HepG2 (cell line): ENCODE measurements around the gene ZNF485. TPM values are rescaled to one million over a fixed set of nuclear protein-coding genes. Genes with fewer than 3 reads are reported as not detected.
A peak's percentile ranks its signal among the peaks of the same experiment; 100 is the strongest.

Experiments used
- ATAD3A ChIP-seq: sonication (generic); formaldehyde crosslinking; IDR thresholded peaks from 2 replicates; pipeline ENCODE4 v1.4.0; 2020; ENCODE audit warnings: missing genetic modification reagents
- DNMT3B ChIP-seq: conservative IDR thresholded peaks from 2 replicates; pipeline ENCODE4 v1.6.1; 2016; ENCODE audit warnings: missing biosample characterization, control low read depth
- FOSL1 ChIP-seq: sonication (generic); formaldehyde crosslinking; IDR thresholded peaks from 2 replicates; pipeline ENCODE4 v1.9.0; 2021; ENCODE audit warnings: missing genetic modification reagents, borderline replicate concordance
- GPBP1L1 ChIP-seq: sonication (generic); formaldehyde crosslinking; IDR thresholded peaks from 2 replicates; pipeline ENCODE4 v1.5.0; 2020; ENCODE audit warnings: mild to moderate bottlenecking, missing genetic modification reagents
- KMT2A ChIP-seq: sonication (generic); formaldehyde crosslinking; IDR thresholded peaks from 2 replicates; pipeline ENCODE4 v1.4.0; 2020; ENCODE audit warnings: missing genetic modification reagents
- MEIS2 ChIP-seq: sonication (generic); formaldehyde crosslinking; IDR thresholded peaks from 2 replicates; pipeline ENCODE4 v1.9.0; 2021; ENCODE audit warnings: mild to moderate bottlenecking, missing genetic modification reagents
- MTF1 ChIP-seq: sonication (generic); formaldehyde crosslinking; IDR thresholded peaks from 2 replicates; pipeline ENCODE4 v1.5.0; 2020; ENCODE audit warnings: missing genetic modification reagents
- NFE2 ChIP-seq: sonication (generic); formaldehyde crosslinking; IDR thresholded peaks from 2 replicates; pipeline ENCODE4 v1.4.0; 2020; ENCODE audit warnings: missing genetic modification reagents
- RARA ChIP-seq: IDR thresholded peaks from 2 replicates; pipeline ENCODE4 v1.6.1; 2016; ENCODE audit warnings: missing genetic modification reagents, missing compliant biosample characterization
- RBM39 ChIP-seq: fragments of 200-400 bp; formaldehyde crosslinking; IDR thresholded peaks from one replicate; pipeline ENCODE4 v1.6.1; 2018; ENCODE audit warnings: antibody characterized with exemption, mild to moderate bottlenecking, low read depth, low read length; ENCODE audit not compliant: poor library complexity, severe bottlenecking
- RELA ChIP-seq: sonication (generic); formaldehyde crosslinking; IDR thresholded peaks from 2 replicates; pipeline ENCODE4 v1.4.0; 2020; ENCODE audit warnings: missing genetic modification reagents
- SP140L ChIP-seq: sonication (generic); formaldehyde crosslinking; IDR thresholded peaks from 2 replicates; pipeline ENCODE4 v1.4.0; 2020; ENCODE audit warnings: missing genetic modification reagents, borderline replicate concordance
- SRSF9 ChIP-seq: fragments of 200-400 bp; formaldehyde crosslinking; IDR thresholded peaks from 2 replicates; pipeline ENCODE4 v1.6.1; 2018; ENCODE audit warnings: borderline replicate concordance, mild to moderate bottlenecking, low read depth, low read length; ENCODE audit not compliant: insufficient read depth, poor library complexity, severe bottlenecking
- ZC3H4 ChIP-seq: sonication (generic); formaldehyde crosslinking; IDR thresholded peaks from 2 replicates; pipeline ENCODE4 v1.4.0; 2020; ENCODE audit warnings: missing genetic modification reagents, borderline replicate concordance
- ZKSCAN5 ChIP-seq: sonication (generic); formaldehyde crosslinking; IDR thresholded peaks from 2 replicates; pipeline ENCODE4 v1.5.1; 2020; ENCODE audit warnings: mild to moderate bottlenecking, missing genetic modification reagents
- ZNF12 ChIP-seq: sonication (generic); formaldehyde crosslinking; IDR thresholded peaks from 2 replicates; pipeline ENCODE4 v1.5.0; 2020; ENCODE audit warnings: missing genetic modification reagents
- ZNF3 ChIP-seq: IDR thresholded peaks from 2 replicates; pipeline ENCODE4 v1.7.0; 2017; ENCODE audit warnings: inconsistent platforms
- ZNF570 ChIP-seq: sonication (generic); formaldehyde crosslinking; IDR thresholded peaks from 2 replicates; pipeline ENCODE4 v1.4.0; 2020; ENCODE audit warnings: mild to moderate bottlenecking, missing genetic modification reagents, borderline replicate concordance
- ZNF703 ChIP-seq: sonication (generic); formaldehyde crosslinking; IDR thresholded peaks from 2 replicates; pipeline ENCODE4 v1.5.1; 2020; ENCODE audit warnings: missing genetic modification reagents, mild to moderate bottlenecking, moderate library complexity, borderline replicate concordance
- ZSCAN20 ChIP-seq: sonication (generic); formaldehyde crosslinking; IDR thresholded peaks from 2 replicates; pipeline ENCODE4 v1.4.0; 2020; ENCODE audit warnings: missing genetic modification reagents, mild to moderate bottlenecking, borderline replicate concordance
- polyA plus RNA-seq, 8 experiments: library from polyadenylated mRNA; depleted of rRNA in 3 of 8; stranded (reverse) in 7 of 8; unstranded in 1 of 8; fragments of >200 nt; fragmentation: Illumina TruSeq in 4 of 8; extraction: Trizol in 4 of 8; gene quantifications; 2 replicates each; pipeline versions ENCODE4 v1.2.1 to v1.2.3, GENCODE V29; 2011 to 2016; ENCODE audit warnings: low read depth in 4 of 8, missing spikeins in 1 of 8, mixed read lengths in 1 of 8; ENCODE audit not compliant: insufficient read depth in 1 of 8
- total RNA-seq, 5 experiments: library from RNA; depleted of rRNA; stranded (reverse); fragments of >200 nt; fragmentation: Illumina TruSeq; extraction: Trizol; gene quantifications; 2 replicates each; pipeline ENCODE4 v1.2.3, GENCODE V29; 2016; ENCODE audit warnings: low read depth in 1 of 5
- TF ChIP-seq, protein P1 (sequence below): IDR thresholded peaks from 2 replicates; pipeline ENCODE4 v1.6.1; 2012; ENCODE audit warnings: low read length, improper control_type of control experiment
- TF ChIP-seq, protein P2 (sequence below): sonication (generic); formaldehyde crosslinking; IDR thresholded peaks from 2 replicates; pipeline ENCODE4 v1.8.0; 2022; ENCODE audit warnings: missing genetic modification reagents, mild to moderate bottlenecking, inconsistent platforms, borderline replicate concordance
- TF ChIP-seq, protein P3 (sequence below): sonication (generic); formaldehyde crosslinking; IDR thresholded peaks from 2 replicates; pipeline ENCODE4 v1.4.0; 2020; ENCODE audit warnings: missing genetic modification reagents

ZNF485 gene
- total and polyA plus RNA-seq, 2 of the 13 experiments (the other 11 are each of a cell fraction or from before 2014, with no cell fraction given) = 1.4 to 3.3 TPM

DNA sequence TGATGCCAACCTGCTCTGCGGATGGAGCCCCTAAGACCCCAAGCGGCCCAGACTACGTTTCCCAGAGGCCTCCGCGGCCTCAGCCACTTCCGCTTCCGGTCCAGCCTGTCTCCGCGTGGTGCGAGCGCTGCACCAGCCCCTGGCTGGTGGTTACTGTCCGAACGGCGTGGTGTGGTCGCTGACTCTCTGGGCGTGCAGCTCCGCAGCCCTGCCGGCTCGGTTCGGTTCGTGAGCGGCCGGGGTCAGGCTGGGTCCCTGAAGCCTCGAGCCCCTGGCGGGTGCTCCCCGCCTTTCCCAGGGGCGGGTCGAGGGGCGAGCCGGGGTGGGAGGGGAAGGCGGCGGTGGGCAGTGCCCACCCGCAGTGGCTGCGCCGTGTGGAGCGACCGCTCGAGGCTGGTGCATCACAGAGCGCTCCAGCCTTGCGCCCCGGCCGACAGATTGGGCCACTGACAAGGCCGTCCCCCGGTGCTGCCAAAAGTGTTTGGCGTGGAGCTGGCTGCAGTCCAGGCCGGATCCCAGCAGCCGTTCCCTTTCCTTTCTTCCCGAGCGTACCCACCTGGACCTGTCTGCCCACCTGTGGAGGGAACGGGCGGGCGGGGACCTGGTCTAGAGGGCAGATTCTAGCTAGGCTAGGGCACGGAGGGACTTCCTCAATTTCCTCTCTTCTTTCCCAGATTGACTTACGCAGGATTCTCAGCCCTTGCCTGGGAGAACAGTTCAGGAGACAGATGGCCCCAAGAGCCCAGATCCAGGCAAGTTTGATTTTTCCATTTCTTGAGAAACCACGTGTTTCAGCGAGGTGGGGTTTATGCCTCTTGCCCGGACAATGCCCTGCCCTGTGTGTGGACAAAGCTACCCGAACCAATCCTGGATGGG is at the start of gene ZNF485 (continued):
- no peak for TF ChIP-seq FOSL1
- TF ChIP-seq ZSCAN20 (CRISPR knock-in tag) = no peak
- TF ChIP-seq KMT2A (CRISPR knock-in tag) = no peak
- TF ChIP-seq RARA (CRISPR knock-in tag) = no peak
- TF ChIP-seq, protein P1, sequence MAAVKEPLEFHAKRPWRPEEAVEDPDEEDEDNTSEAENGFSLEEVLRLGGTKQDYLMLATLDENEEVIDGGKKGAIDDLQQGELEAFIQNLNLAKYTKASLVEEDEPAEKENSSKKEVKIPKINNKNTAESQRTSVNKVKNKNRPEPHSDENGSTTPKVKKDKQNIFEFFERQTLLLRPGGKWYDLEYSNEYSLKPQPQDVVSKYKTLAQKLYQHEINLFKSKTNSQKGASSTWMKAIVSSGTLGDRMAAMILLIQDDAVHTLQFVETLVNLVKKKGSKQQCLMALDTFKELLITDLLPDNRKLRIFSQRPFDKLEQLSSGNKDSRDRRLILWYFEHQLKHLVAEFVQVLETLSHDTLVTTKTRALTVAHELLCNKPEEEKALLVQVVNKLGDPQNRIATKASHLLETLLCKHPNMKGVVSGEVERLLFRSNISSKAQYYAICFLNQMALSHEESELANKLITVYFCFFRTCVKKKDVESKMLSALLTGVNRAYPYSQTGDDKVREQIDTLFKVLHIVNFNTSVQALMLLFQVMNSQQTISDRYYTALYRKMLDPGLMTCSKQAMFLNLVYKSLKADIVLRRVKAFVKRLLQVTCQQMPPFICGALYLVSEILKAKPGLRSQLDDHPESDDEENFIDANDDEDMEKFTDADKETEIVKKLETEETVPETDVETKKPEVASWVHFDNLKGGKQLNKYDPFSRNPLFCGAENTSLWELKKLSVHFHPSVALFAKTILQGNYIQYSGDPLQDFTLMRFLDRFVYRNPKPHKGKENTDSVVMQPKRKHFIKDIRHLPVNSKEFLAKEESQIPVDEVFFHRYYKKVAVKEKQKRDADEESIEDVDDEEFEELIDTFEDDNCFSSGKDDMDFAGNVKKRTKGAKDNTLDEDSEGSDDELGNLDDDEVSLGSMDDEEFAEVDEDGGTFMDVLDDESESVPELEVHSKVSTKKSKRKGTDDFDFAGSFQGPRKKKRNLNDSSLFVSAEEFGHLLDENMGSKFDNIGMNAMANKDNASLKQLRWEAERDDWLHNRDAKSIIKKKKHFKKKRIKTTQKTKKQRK = no peak
- no peak for TF ChIP-seq ATAD3A (CRISPR knock-in tag)
- TF ChIP-seq ZNF3 (CRISPR knock-in tag) = no peak
- no peak for TF ChIP-seq ZNF570
- TF ChIP-seq, protein P2, sequence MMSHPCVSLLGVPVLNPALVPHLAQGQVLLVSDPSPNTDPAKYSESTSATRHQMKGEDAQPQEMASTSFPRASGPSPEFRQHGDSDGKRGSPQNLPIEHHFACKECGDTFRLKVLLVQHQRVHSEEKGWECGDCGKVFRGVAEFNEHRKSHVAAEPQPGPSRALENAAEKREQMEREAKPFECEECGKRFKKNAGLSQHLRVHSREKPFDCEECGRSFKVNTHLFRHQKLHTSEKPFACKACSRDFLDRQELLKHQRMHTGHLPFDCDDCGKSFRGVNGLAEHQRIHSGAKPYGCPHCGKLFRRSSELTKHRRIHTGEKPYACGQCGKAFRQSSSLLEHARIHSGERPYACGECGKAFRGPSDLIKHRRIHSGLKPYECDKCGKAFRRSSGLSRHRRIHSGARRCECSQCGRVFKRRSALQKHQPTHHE (CRISPR knock-in tag) = no peak
- no peak for TF ChIP-seq RELA (CRISPR knock-in tag)
- TF ChIP-seq ZNF703 = 0 out of 2 replicates have a peak, but pooled peaks have one; percentile 24
- TF ChIP-seq SP140L (CRISPR knock-in tag) = no peak
- no peak for TF ChIP-seq ZKSCAN5 (CRISPR knock-in tag)
- no peak for TF ChIP-seq DNMT3B
- TF ChIP-seq SRSF9 = no peak
- TF ChIP-seq MTF1 (CRISPR knock-in tag) = no peak
- no peak for TF ChIP-seq RBM39
- no peak for TF ChIP-seq NFE2 (CRISPR knock-in tag)
- TF ChIP-seq, protein P3, sequence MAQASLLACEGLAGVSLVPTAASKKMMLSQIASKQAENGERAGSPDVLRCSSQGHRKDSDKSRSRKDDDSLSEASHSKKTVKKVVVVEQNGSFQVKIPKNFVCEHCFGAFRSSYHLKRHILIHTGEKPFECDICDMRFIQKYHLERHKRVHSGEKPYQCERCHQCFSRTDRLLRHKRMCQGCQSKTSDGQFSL = no peak
- no peak for TF ChIP-seq GPBP1L1 (CRISPR knock-in tag)
- TF ChIP-seq ZNF12 (CRISPR knock-in tag) = no peak
- TF ChIP-seq ZC3H4 = no peak
- 0 out of 2 replicates have a peak, but pooled peaks have one; percentile 16 for TF ChIP-seq MEIS2 (CRISPR knock-in tag)
